Suprapubic skin (tissue), 4 donors: ENCODE results near the gene DYRK2. TPM values are rescaled to one million over a fixed set of nuclear protein-coding genes. Genes with fewer than 3 reads are reported as not detected.

Source experiments
- DNase-seq, 2 donors: peaks; one replicate each; pipeline ENCODE4 v3.0.0-alpha.2; 2019; ENCODE audit warnings: low spot score in 2 of 2
- H3K27ac ChIP-seq: fragments of 200-600 bp; sonication (generic); one replicate; pipeline ENCODE4 v1.5.1; 2019
- H3K27me3 ChIP-seq: fragments of 200-600 bp; sonication (generic); one replicate; pipeline ENCODE4 v1.5.1; 2019
- H3K36me3 ChIP-seq: fragments of 200-600 bp; sonication (generic); one replicate; pipeline ENCODE4 v1.5.1; 2019
- H3K4me1 ChIP-seq: fragments of 200-600 bp; sonication (generic); one replicate; pipeline ENCODE4 v1.5.1; 2019
- H3K4me3 ChIP-seq: fragments of 200-600 bp; sonication (generic); one replicate; pipeline ENCODE4 v1.5.1; 2019; ENCODE audit warnings: mild to moderate bottlenecking
- H3K9me3 ChIP-seq: fragments of 200-600 bp; sonication (generic); one replicate; pipeline ENCODE4 v1.5.1; 2019
- CTCF ChIP-seq, 2 donors: fragments of 200-600 bp in 1 of 2; fragments of 450-650 bp in 1 of 2; sonication (generic) in 1 of 2; IDR thresholded peaks; one replicate each; pipeline ENCODE4 v1.5.1; 2016 to 2019; ENCODE audit warnings: antibody characterized with exemption in 2 of 2, mild to moderate bottlenecking in 1 of 2, moderate library complexity in 1 of 2
- EP300 ChIP-seq: sonication (generic); formaldehyde crosslinking; IDR thresholded peaks from one replicate; pipeline ENCODE4 v1.6.1; 2017; ENCODE audit warnings: antibody characterized with exemption
- POLR2A ChIP-seq, 2 donors: fragments of 450-650 bp; IDR thresholded peaks; one replicate each; pipeline ENCODE4 v1.6.1; 2017; ENCODE audit warnings: antibody characterized with exemption in 2 of 2, mild to moderate bottlenecking in 2 of 2, moderate library complexity in 2 of 2
- POLR2AphosphoS5 ChIP-seq, 3 donors: sonication (generic); formaldehyde crosslinking; IDR thresholded peaks; one replicate each; pipeline ENCODE4 v1.6.1; 2017; ENCODE audit warnings: antibody characterized with exemption in 3 of 3
- WGBS: methylation state at CpG from one replicate; pipeline ENCODE4 v1.1.5; 2018; 5-methylcytosine and 5-hydroxymethylcytosine counted together
- total RNA-seq, 4 donors: library from RNA; depleted of rRNA; stranded (reverse); fragments of >200 nt; gene quantifications; one replicate each; pipeline ENCODE4 v1.1.0, GENCODE V29; 2016

DYRK2 gene
- total RNA-seq, 4 donors from 2014 or later = 10.4 to 22.3 (median 18.7) TPM

- H3K9me3 ChIP-seq = no peaks in the 10 kb centered on the region
- WGBS = 49% methylated on average over 1 of the region's 1 CpG
- H3K27me3 ChIP-seq = no peaks in the 10 kb centered on the region
- H3K36me3 ChIP-seq = no peaks in the 10 kb centered on the region
- no peak overlapping the region for H3K27ac ChIP-seq
- TF ChIP-seq POLR2A (IDR thresholded peaks at IDR 0.05) (no peak), POLR2AphosphoS5 (IDR thresholded peaks at IDR 0.05) (no peak), CTCF (IDR thresholded peaks at IDR 0.05) (no peak), EP300 (no peak)
- no peak for DNase-seq
- no peak overlapping the region for H3K4me3 ChIP-seq
- H3K4me1 ChIP-seq = no peaks in the 10 kb centered on the region
Observed at GRCh38 chr12:67689385-67689784, 40.8 kb downstream of the DYRK2 start.

DNA sequence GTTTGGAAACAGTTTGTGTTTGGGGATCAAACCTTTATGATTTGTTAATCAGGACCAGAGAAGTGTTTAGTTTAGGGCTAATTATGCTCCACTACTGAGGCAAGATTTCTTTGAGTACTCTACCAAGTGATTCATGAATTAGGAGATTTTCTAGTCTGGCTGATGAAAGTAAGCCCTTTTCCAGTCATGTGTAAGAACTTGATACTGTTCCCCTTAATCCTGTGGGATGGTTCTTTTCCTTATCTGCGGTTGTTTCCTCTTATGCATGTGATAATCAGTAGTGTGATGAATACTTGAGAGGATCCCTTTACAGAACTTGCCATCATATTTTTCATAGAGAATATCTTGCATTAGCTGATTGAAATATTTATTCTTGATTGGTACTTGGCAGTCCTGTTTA is 42.1 kb downstream of the DYRK2 start:
- 92% methylated on average over 1 of the region's 1 CpG for WGBS
- H3K4me1 ChIP-seq = no peaks in the 10 kb centered on the region
- no peak overlapping the region for H3K4me3 ChIP-seq
- TF ChIP-seq CTCF (IDR thresholded peaks at IDR 0.05) = no peak
- no peak for TF ChIP-seq POLR2AphosphoS5 (IDR thresholded peaks at IDR 0.05)
- H3K36me3 ChIP-seq = no peaks in the 10 kb centered on the region
- no peak for DNase-seq
- no peaks in the 10 kb centered on the region for H3K27me3 ChIP-seq
- no peaks in the 10 kb centered on the region for H3K9me3 ChIP-seq
- H3K27ac ChIP-seq = no peak overlapping the region

- Histone ChIP-seq H3K9me3 (no peaks in the 10 kb centered on the region), H3K36me3 (no peaks in the 10 kb centered on the region), H3K4me1 (no peaks in the 10 kb centered on the region), H3K27me3 (no peaks in the 10 kb centered on the region), H3K4me3 (no peak overlapping the region), H3K27ac (no peak overlapping the region)
- no peak for DNase-seq
- TF ChIP-seq CTCF (IDR thresholded peaks at IDR 0.05) (no peak), POLR2AphosphoS5 (IDR thresholded peaks at IDR 0.05) (no peak), EP300 (no peak), POLR2A (IDR thresholded peaks at IDR 0.05) (no peak)
- WGBS = 85% methylated on average over 5 of the region's 5 CpGs
Observed at GRCh38 chr12:67691220-67691619, 42.7 kb downstream of the DYRK2 start.

- no peak overlapping the region for H3K4me3 ChIP-seq
- no peak overlapping the region for H3K27ac ChIP-seq
- 93% methylated on average over 3 of the region's 3 CpGs for WGBS
- H3K9me3 ChIP-seq = no peaks in the 10 kb centered on the region
- H3K36me3 ChIP-seq = no peaks in the 10 kb centered on the region
- no peaks in the 10 kb centered on the region for H3K27me3 ChIP-seq
- TF ChIP-seq POLR2AphosphoS5 (IDR thresholded peaks at IDR 0.05) (no peak), CTCF (IDR thresholded peaks at IDR 0.05) (no peak), POLR2A (IDR thresholded peaks at IDR 0.05) (no peak), EP300 (no peak)
- H3K4me1 ChIP-seq = no peaks in the 10 kb centered on the region
- DNase-seq = no peak
Observed at GRCh38 chr12:67692135-67692534, 43.6 kb downstream of the DYRK2 start.

DNA sequence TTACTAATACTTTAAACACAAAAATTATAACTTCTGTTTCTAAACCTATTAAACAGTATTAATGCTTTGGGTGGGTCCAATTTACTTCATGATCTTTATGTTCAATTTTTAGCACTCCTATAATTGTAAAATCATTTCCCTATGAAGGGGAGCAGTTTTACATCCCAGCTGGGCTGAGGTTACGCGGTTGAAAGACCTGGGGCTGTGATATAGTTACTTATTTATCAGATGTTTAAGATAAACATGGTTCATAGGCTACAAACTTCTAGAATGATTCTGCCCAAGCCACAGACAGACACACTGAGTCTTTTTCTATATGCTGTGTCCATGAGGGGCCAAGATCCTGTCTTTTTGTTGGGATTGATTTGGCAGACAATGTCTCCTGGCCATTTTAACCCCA is 44.4 kb downstream of the DYRK2 start:
- 100% methylated on average over 2 of the region's 2 CpGs for WGBS
- DNase-seq = no peak

More for the DNA sequence above, 44.4 kb downstream of the DYRK2 start:
- Histone ChIP-seq H3K4me3 (no peak overlapping the region), H3K27me3 (no peaks in the 10 kb centered on the region), H3K4me1 (no peaks in the 10 kb centered on the region), H3K9me3 (no peaks in the 10 kb centered on the region), H3K27ac (no peak overlapping the region), H3K36me3 (no peaks in the 10 kb centered on the region)
- TF ChIP-seq POLR2AphosphoS5 (IDR thresholded peaks at IDR 0.05) = no peak
- TF ChIP-seq CTCF (IDR thresholded peaks at IDR 0.05) = no peak
- TF ChIP-seq POLR2A (IDR thresholded peaks at IDR 0.05) = no peak
- TF ChIP-seq EP300 = no peak
